ENCODE results near the gene SPACDR. TPM values are rescaled to one million over a fixed set of nuclear protein-coding genes. Genes with fewer than 3 reads are reported as not detected.
"Not testable (repeated sequence)": the region's sequence is repeated elsewhere in the genome, so short reads cannot be mapped to it uniquely, and the experiment has no call there.

The SPACDR gene, protein sequence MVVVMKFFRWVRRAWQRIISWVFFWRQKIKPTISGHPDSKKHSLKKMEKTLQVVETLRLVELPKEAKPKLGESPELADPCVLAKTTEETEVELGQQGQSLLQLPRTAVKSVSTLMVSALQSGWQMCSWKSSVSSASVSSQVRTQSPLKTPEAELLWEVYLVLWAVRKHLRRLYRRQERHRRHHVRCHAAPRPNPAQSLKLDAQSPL
- total RNA-seq (ENCODE audit: low replicate concordance): 0.27 TPM in 1 of 2 replicates, not detected in the other

- TF ChIP-seq CTCF (IDR thresholded peaks at IDR 0.05; ENCODE audit: insufficient read depth, low read length): no peak
- no peak within 1 kb of the TSS for H3K4me3 ChIP-seq (ENCODE audit: low read depth, low read length)
- DNase-seq (ENCODE audit: low read depth): no peak
Measured at GRCh38 chr7:100464210-100464660, at the start of gene SPACDR. Gene SPACDR, minus strand, starts transcription at chr7:100464260. Its CDS starts 235 bp downstream, at chr7:100464025.

- H3K4me3 ChIP-seq (ENCODE audit: low read depth, low read length): no peak overlapping the region
- TF ChIP-seq CTCF (IDR thresholded peaks at IDR 0.05; ENCODE audit: insufficient read depth, low read length): no peak
- no peak for DNase-seq (ENCODE audit: low read depth)
Measured at GRCh38 chr7:100513212-100513810, 49.3 kb upstream of the SPACDR start.

DNA sequence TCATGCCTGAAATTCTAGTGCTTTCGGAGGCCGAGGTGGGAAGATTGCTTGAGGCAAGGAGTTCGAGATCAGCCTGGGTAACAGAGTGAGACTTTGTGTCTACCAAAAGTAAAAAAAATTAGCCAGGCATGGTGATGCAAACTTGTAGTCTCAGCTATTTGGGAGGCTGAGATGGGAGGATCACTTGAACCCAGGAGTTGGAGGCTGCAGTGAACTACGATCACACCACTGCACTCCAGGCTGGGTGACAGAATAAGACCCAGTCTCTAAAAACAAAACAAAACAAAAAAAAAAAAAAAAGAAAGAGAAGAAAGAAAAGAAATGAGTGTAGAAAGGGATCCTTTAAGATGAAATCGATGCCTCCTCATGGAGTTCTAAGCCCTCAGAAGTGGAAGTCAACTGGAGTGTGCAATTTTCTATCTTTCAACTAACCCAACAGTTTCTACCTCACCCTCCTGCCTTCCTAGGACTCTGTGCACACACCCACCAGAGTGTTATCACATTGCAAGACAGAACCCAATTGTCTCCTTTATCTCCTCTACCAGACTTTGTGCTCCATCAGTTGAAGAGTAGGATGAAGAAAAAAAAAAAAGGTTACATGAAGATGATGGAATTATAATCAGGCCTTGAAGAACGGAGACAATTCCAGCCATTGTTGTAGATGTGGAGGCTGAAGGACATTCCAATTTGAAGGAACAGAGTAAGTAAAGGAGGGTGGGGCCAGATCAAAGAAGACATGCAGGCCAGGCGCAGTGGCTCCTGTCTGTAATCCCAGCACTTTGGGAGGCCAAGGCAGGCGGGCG is 46.6 kb upstream of the SPACDR start:
- H3K4me3 ChIP-seq (ENCODE audit: low read depth, low read length): no peak overlapping the region
- TF ChIP-seq CTCF (IDR thresholded peaks at IDR 0.05; ENCODE audit: insufficient read depth, low read length): no peak
- DNase-seq (ENCODE audit: low read depth): no peak

DNA sequence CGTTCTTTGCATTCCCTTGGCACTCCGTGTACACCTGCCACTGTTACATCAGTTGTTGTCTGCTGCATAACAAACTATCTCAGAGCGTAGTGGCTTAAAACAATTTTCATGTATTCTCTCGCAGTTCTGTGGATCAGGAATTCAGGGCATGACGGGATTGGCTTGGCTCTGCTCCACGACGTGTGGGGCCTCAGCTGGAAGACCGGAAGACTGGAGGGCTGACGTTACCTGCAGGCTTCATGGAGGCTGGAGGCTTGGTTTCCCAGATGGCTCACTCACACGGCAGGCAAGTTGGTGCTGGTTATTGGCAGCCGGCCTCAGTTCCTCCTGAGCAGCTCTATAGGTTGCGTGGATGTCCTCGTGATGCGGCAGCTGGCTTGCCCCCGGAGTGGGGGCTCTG is 45.2 kb upstream of the SPACDR start:
- H3K4me3 ChIP-seq (ENCODE audit: low read depth, low read length): no peak overlapping the region
- no peak for TF ChIP-seq CTCF (IDR thresholded peaks at IDR 0.05; ENCODE audit: insufficient read depth, low read length)
- peak; percentile 79 for DNase-seq (ENCODE audit: low read depth)

DNA sequence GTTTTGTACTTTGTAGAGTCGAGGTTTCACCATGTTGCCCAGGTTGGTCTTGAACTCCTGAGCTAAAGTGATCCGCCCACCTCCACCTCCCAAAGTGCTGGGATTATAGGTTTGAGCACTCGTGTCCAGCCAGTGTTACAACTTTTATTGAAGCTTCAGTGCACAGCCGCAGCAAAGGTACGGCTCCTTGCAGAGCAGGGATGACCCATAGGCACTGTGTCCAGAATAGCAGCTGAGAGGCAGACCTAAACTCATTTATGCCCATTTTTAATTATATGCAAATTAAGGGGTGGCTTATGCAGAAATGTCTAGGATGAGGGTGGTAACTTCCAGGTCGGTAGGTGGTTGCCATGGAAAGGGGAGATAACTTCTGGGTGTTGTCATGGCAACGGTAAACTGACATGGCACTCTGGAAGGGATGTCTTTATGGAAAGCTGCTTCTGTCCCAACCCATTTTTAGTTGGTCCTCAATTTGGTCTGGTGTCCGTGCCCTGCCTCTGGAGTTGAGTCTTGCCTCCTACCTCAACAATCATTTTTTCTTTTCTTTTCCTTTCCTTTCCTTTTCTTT is 42.4 kb upstream of the SPACDR start:
- DNase-seq (ENCODE audit: low read depth): no peak
- H3K4me3 ChIP-seq (ENCODE audit: low read depth, low read length): no peak overlapping the region
- no peak for TF ChIP-seq CTCF (IDR thresholded peaks at IDR 0.05; ENCODE audit: insufficient read depth, low read length)

GRCh38 chr7:100504887-100505611 is 41.0 kb upstream of the SPACDR start:
- TF ChIP-seq CTCF (IDR thresholded peaks at IDR 0.05; ENCODE audit: insufficient read depth, low read length): no peak
- no peak overlapping the region for H3K4me3 ChIP-seq (ENCODE audit: low read depth, low read length)
- no peak for DNase-seq (ENCODE audit: low read depth)

GRCh38 chr7:100504031-100504430 is 40.0 kb upstream of the SPACDR start:
- H3K4me3 ChIP-seq (ENCODE audit: low read depth, low read length); DNase-seq (ENCODE audit: low read depth): not testable (repeated sequence)

DNA sequence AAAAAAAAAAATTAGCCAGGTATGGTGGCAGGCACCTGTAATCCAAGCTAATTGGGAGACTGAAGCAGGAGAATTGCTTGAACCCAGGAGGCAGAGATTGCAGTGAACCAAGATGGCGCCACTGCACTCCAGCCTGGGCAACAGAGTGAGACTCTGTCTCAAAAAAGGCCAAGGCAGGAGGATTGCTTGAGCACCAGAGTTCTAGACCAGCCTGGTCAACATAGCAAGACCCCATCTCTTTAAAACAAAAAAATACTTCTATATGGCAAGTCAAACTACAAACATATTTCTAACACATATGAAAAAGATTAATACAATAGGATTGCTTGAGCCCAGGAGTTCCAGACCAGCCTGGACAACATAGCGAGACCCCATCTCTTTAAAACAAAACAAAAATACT is 36.7 kb upstream of the SPACDR start:
- not testable (repeated sequence) for DNase-seq (ENCODE audit: low read depth)

More for the DNA sequence above, 36.7 kb upstream of the SPACDR start:
- not testable (repeated sequence) for H3K4me3 ChIP-seq (ENCODE audit: low read depth, low read length)

All from fibroblast of the aortic adventitia (primary cell).